Measurements from ENCODE around the gene CLCF1. TPM values are rescaled to one million over a fixed set of nuclear protein-coding genes. Genes with fewer than 3 reads are reported as not detected.

CLCF1 gene
- total and polyA plus RNA-seq, 9 donors = 2.5 to 22.9 (median 5.0) TPM

- H3K4me1 ChIP-seq (ENCODE audit: insufficient read depth) = peaks cover 14% of the 10 kb centered on the region
- TF ChIP-seq EP300 (IDR thresholded peaks at IDR 0.05) = no peak
- TF ChIP-seq POLR2A (IDR thresholded peaks at IDR 0.05) = no peak
- TF ChIP-seq, protein P1, sequence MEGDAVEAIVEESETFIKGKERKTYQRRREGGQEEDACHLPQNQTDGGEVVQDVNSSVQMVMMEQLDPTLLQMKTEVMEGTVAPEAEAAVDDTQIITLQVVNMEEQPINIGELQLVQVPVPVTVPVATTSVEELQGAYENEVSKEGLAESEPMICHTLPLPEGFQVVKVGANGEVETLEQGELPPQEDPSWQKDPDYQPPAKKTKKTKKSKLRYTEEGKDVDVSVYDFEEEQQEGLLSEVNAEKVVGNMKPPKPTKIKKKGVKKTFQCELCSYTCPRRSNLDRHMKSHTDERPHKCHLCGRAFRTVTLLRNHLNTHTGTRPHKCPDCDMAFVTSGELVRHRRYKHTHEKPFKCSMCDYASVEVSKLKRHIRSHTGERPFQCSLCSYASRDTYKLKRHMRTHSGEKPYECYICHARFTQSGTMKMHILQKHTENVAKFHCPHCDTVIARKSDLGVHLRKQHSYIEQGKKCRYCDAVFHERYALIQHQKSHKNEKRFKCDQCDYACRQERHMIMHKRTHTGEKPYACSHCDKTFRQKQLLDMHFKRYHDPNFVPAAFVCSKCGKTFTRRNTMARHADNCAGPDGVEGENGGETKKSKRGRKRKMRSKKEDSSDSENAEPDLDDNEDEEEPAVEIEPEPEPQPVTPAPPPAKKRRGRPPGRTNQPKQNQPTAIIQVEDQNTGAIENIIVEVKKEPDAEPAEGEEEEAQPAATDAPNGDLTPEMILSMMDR (IDR thresholded peaks at IDR 0.05) = peak; percentile 88 to 95 (median 93)
- H3K36me3 ChIP-seq = no peaks in the 10 kb centered on the region
- peak overlapping the region; percentile 96 to 98 for H3K27ac ChIP-seq
- intact Hi-C loops (cut with DNase I) = loop anchor here in 2 of 4 donors (1.0 to 5.0 kb wide), 3 partner anchors 25 to 145 kb away; no protein-coding TSS in a partner anchor
- no peaks in the 10 kb centered on the region for H3K27me3 ChIP-seq
- H3K9me3 ChIP-seq = no peaks in the 10 kb centered on the region
- no peak overlapping the region for H3K4me3 ChIP-seq
- DNase-seq = peak in 4 of 5 donors; percentile 72 to 79 (median 72)
- 23 to 27% (median 24%) methylated on average over 3 of the region's 3 CpGs for WGBS, 3 donors
Observed at GRCh38 chr11:67356864-67357561, 16.4 kb downstream of the CLCF1 start.

GRCh38 chr11:67356387-67356863 lies 17.0 kb downstream of the CLCF1 start:
- peaks cover 17% of the 10 kb centered on the region for H3K4me1 ChIP-seq (ENCODE audit: insufficient read depth)
- H3K27ac ChIP-seq = peak overlapping the region; percentile 96 to 98
- H3K36me3 ChIP-seq = no peaks in the 10 kb centered on the region
- no peak overlapping the region for H3K4me3 ChIP-seq
- no peaks in the 10 kb centered on the region for H3K27me3 ChIP-seq
- DNase-seq = peak in 2 of 5 donors; percentile 28 to 35
- TF ChIP-seq EP300 (IDR thresholded peaks at IDR 0.05) (no peak), POLR2A (IDR thresholded peaks at IDR 0.05) (no peak)
- TF ChIP-seq, protein P1 (IDR thresholded peaks at IDR 0.05) = no peak
- H3K9me3 ChIP-seq = no peaks in the 10 kb centered on the region
- WGBS, 3 donors = 50 to 65% (median 52%) methylated on average over 4 of the region's 4 CpGs
- intact Hi-C loops (cut with DNase I) = loop anchor here in 1 of 4 donors (2.0 to 5.0 kb wide), 2 partner anchors 26 to 146 kb away; no protein-coding TSS in a partner anchor

DNA sequence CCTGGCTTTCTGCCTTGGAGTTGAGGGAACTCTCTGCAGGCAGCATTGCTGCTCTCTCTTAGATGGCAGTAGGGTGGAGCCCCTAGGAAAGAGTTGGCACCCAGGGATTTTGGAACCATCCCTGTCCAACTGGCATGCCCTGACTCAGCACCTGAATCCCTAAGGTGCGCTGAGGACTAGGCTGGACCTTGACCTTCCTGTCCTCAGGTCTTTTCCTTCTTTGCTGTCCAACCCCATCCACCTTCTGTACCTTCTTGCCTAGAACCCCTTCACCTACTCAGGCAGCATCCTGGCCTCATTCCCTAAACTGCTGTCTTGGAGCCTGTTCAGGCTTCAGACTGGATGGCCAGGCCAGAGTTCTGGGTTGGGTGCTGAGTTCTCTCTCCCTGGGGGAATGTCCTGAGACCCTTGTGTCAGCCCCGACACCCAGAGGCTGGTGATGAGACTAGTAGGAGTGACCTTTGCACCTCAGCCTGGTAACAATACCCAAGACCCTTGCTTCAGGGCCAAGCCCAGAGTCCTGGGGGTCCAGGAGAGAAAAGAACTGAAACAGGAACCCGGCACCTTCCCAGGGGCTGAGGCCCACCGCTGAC lies 17.5 kb downstream of the CLCF1 start:
- Histone ChIP-seq H3K9me3 (no peaks in the 10 kb centered on the region), H3K36me3 (no peaks in the 10 kb centered on the region), H3K27me3 (no peaks in the 10 kb centered on the region), H3K27ac (peak overlapping the region; percentile 96 to 98), H3K4me3 (no peak overlapping the region), H3K4me1 (ENCODE audit: insufficient read depth) (peaks cover 18% of the 10 kb centered on the region)
- TF ChIP-seq EP300 (IDR thresholded peaks at IDR 0.05) = no peak
- TF ChIP-seq, protein P1 (IDR thresholded peaks at IDR 0.05) = no peak
- TF ChIP-seq POLR2A (IDR thresholded peaks at IDR 0.05) = no peak
- intact Hi-C loops (cut with DNase I) = loop anchor here in 1 of 4 donors (2.0 to 5.0 kb wide), 2 partner anchors 27 to 146 kb away; no protein-coding TSS in a partner anchor
- peak in 1 of 5 donors; percentile 30 for DNase-seq
- 78 to 94% (median 83%) methylated on average over 4 of the region's 4 CpGs for WGBS, 3 donors

DNA sequence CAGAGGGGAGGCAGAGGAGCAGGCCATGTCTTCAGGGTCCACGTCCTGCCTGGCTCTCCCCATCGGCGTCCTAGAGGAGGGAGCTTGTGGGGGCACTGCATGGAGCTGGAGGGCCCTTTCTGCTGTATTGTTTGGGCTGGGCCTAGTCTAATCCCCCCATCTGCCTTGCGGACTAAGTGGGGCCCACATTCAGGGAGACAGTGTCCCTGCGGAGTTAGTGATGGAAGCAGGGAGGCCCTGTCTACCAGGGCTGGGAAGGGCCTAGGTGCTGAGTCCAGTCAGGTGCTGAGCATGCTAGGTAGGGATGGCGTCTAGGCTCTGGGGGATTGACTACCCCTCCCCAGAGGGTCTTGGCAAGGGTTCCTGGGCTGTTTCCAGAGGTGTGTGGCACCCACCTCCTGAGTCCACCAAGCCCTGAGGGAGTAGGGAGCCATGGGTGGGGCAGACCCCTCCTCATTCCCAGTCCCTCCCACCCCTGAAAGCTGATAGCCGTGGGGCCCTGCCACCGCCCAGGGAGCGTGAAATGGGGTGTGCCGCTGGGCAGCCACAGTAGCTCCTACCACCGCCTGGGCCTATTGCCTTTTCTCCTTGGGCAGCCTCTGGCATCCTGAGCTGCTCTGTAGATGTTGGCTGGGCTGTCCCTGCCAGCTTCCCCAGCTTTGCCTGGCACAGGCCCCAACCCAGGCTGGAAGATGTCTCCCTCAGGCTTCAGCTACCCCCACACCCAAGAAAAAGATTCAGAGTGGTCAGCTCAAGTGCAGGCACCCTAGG lies 18.2 kb downstream of the CLCF1 start:
- H3K27me3 ChIP-seq = no peaks in the 10 kb centered on the region
- DNase-seq = peak in 4 of 5 donors; percentile 50 to 63 (median 60)
- intact Hi-C loops (cut with DNase I) = loop anchor here in 1 of 4 donors (5.0 kb wide), 1 partner anchor 147 kb away; no protein-coding TSS in a partner anchor
- peaks cover 18% of the 10 kb centered on the region for H3K4me1 ChIP-seq (ENCODE audit: insufficient read depth)
- no peak overlapping the region for H3K4me3 ChIP-seq
- TF ChIP-seq EP300 (IDR thresholded peaks at IDR 0.05) (no peak), POLR2A (IDR thresholded peaks at IDR 0.05) (no peak)
- TF ChIP-seq, protein P1 (IDR thresholded peaks at IDR 0.05) = no peak
- H3K36me3 ChIP-seq = no peaks in the 10 kb centered on the region
- no peaks in the 10 kb centered on the region for H3K9me3 ChIP-seq
- peak overlapping the region; percentile 96 to 98 for H3K27ac ChIP-seq
- 58 to 70% (median 60%) methylated on average over 11 of the region's 11 CpGs for WGBS, 3 donors
